ENCODE data around the gene SLC25A10. TPM values are rescaled to one million over a fixed set of nuclear protein-coding genes. Genes with fewer than 3 reads are reported as not detected.

Gene SLC25A10
- total RNA-seq, 4 donors from 2014 or later = 23.3 to 49.3 (median 37.1) TPM

DNA sequence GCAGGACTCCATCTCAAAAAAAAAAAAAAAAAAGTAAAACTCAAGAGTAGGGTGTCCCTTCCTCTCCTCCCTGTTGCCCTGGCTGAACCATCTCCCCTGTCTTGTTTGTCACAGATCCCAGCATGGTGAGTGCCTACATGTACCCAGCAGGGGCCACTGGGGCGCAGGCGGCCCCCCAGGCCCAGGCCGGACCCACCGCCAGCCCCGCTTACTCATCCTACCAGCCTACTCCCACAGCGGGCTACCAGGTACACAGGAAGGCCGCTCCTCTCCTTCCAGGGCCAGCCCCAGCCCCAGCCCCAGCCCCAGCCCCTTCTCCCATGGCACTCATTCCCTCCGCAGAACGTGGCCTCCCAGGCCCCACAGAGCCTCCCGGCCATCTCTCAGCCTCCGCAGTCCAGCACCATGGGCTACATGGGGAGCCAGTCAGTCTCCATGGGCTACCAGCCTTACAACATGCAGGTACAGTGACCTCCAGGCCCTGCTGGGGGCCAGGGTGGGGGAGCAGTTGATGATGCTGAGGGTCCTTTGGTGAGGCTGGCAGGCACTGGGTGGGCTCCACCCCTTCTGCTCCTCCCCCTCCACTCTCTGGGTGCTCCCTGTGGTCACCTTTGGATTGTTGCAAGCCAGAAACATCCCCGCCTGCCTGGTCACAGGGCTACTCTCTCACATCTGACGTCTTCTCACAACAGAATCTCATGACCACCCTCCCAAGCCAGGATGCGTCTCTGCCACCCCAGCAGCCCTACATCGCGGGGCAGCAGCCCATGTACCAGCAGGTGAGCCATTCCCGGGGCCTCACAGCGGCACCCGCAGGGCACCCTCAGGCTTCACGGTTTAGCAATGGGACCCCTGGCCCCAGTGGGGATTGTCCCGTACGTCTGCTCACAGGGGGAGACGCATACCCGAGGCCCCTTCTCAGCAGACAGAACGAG is 11.5 kb upstream of the SLC25A10 start:
- intact Hi-C loops (cut with DNase I) = no loop called here
- TF ChIP-seq CTCF (IDR thresholded peaks at IDR 0.05) = no peak
- no peak for TF ChIP-seq POLR2A (IDR thresholded peaks at IDR 0.05)
- no peaks in the 10 kb centered on the region for H3K9me3 ChIP-seq
- H3K27me3 ChIP-seq = no peaks in the 10 kb centered on the region
- WGBS, 2 donors = 83 to 88% methylated on average over 12 of the region's 25 CpGs
- peak overlapping the region in 1 of 4 donors; percentile 63 for H3K4me3 ChIP-seq
- H3K27ac ChIP-seq = no peak overlapping the region
- H3K4me1 ChIP-seq = peaks cover 25 to 42% (median 30%) of the 10 kb centered on the region in 3 donors
- DNase-seq = no peak
- peaks cover 35 to 75% (median 50%) of the 10 kb centered on the region in 3 donors for H3K36me3 ChIP-seq

DNA sequence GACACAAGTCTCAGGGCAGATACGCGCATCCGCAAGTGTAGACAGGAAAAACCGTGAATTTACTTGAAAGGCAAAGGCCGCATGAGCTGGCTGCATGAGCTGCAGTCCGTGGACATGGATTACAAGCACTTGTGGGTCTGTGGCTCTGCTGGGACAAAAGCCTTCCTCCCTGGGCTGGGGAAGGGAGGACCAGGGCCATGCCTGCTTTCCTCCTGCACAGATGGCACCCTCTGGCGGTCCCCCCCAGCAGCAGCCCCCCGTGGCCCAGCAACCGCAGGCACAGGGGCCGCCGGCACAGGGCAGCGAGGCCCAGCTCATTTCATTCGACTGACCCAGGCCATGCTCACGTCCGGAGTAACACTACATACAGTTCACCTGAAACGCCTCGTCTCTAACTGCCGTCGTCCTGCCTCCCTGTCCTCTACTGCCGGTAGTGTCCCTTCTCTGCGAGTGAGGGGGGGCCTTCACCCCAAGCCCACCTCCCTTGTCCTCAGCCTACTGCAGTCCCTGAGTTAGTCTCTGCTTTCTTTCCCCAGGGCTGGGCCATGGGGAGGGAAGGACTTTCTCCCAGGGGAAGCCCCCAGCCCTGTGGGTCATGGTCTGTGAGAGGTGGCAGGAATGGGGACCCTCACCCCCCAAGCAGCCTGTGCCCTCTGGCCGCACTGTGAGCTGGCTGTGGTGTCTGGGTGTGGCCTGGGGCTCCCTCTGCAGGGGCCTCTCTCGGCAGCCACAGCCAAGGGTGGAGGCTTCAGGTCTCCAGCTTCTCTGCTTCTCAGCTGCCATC is 10.6 kb upstream of the SLC25A10 start:
- no peak for DNase-seq
- Histone ChIP-seq H3K27me3 (no peaks in the 10 kb centered on the region), H3K27ac (peak overlapping the region in 3 of 4 donors; percentile 95 to 97 (median 96)), H3K4me3 (peak overlapping the region in 2 of 4 donors; percentile 63 to 95), H3K9me3 (no peaks in the 10 kb centered on the region), H3K36me3 (peaks cover 28 to 75% (median 51%) of the 10 kb centered on the region in 3 donors), H3K4me1 (peaks cover 25 to 42% (median 30%) of the 10 kb centered on the region in 3 donors)
- intact Hi-C loops (cut with DNase I) = no loop called here
- 54 to 67% methylated on average over 8 to 18 of the region's 23 CpGs for WGBS, 2 donors
- no peak for TF ChIP-seq CTCF (IDR thresholded peaks at IDR 0.05)
- TF ChIP-seq POLR2A (IDR thresholded peaks at IDR 0.05) = no peak

DNA sequence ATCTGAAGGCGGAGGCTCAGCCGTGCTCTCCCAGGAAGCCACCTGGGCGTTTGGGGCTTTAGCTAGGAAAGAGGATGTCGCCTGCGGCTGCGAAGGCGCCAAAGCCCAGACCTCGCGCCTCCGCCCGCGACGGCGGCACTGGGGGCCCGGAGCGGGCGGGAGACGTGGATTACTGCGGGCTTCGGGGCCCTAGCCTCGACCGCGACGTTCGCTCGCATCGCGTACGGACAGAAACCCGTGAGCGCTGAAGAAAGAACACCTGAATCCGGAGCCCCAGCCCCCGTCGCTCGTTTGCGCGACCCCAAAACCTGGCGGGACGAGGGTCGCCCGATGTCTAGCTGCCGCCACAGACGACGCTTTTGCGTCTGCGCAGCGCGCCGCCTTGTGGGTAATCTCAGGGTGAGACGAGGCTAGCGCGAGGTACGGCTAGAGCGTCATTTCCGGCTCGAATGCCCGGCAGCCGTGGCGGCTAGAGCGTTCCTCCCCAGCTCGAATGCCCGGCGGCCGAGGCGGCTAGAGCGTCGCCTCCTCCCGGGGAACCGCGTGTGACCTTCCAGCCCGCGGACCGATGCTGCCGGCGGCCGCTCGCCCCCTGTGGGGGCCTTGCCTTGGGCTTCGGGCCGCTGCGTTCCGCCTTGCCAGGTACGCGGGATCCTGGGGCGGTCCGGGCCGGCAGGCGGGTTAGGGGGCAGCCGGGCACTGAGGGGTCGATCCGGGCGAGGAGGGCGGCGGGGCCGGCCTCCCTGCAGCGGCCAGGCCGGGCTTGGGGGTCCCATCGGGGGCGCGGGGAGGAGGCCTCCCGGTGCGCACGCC is 8.9 kb upstream of the SLC25A10 start, which contains the start of gene MRPL12:
TSS of gene MRPL12 (plus strand) at position 434 of the 813 bp plus-strand sequence. CDS start at position 569, 135 bp downstream.
- DNase-seq = peak; percentile 48
- TF ChIP-seq CTCF (IDR thresholded peaks at IDR 0.05) = peak in 4 of 6 experiments; percentile 25 to 58 (median 38)
- TF ChIP-seq POLR2A (IDR thresholded peaks at IDR 0.05) = peak in 2 of 4 donors; percentile 74 to 90
- peaks cover 25 to 42% (median 30%) of the 10 kb centered on the region in 3 donors for H3K4me1 ChIP-seq
- no CpG with 5 or more reads among the region's 102 CpGs for WGBS, 2 donors
- intact Hi-C loops (cut with DNase I) = no loop called here
- H3K36me3 ChIP-seq = peaks cover 31 to 75% (median 45%) of the 10 kb centered on the region in 3 donors
- no peaks in the 10 kb centered on the region for H3K27me3 ChIP-seq
- no peaks in the 10 kb centered on the region for H3K9me3 ChIP-seq
- H3K27ac ChIP-seq = peak within 1 kb of the TSS; percentile 93 to 97 (median 96)
- H3K4me3 ChIP-seq = peak within 1 kb of the TSS; percentile 63 to 97 (median 95)

DNA sequence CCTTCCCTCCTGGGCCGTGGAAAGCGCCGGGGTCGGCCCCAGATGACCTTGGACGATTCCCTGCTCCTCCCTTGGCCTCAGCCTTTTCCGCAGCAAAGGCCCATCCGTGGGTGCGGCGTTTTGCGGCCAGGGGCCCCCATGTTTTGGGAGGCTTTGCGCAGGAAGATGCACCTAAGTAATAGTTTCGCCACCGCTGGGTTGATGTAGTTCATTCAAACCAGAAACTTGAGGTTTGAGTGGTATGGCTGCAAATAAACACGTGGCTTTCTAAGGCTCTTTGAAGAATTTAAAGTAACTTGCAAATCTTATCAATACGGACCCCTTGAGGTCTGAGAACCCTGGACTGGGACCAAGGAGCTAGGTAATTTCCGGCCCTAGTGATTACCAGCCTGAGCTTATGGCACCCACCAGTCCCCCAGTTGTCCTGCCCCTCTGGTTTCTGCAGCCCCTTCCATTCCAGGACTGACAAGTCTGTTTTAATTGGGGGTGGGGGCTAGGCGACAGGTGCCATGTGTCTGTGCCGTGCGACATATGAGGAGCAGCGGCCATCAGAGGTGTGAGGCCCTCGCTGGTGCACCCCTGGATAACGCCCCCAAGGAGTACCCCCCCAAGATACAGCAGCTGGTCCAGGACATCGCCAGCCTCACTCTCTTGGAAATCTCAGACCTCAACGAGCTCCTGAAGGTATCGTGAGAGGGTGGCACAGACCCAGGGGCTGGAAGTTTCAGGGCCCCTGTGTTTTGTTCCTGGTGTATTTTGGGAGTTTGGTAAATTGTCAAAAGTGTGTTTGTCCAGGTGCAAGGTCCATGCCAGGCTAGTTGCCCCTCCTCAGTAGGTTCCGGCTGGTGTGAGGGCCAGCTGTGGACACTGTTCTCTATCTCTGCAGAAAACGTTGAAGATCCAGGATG is 8.1 kb upstream of the SLC25A10 start:
- H3K27ac ChIP-seq = peak overlapping the region; percentile 93 to 97 (median 96)
- intact Hi-C loops (cut with DNase I) = no loop called here
- H3K9me3 ChIP-seq = no peaks in the 10 kb centered on the region
- no peak for TF ChIP-seq POLR2A (IDR thresholded peaks at IDR 0.05)
- TF ChIP-seq CTCF (IDR thresholded peaks at IDR 0.05) = no peak
- peaks cover 31 to 68% (median 38%) of the 10 kb centered on the region in 3 donors for H3K36me3 ChIP-seq
- no peak for DNase-seq
- no peaks in the 10 kb centered on the region for H3K27me3 ChIP-seq
- peaks cover 25 to 42% (median 30%) of the 10 kb centered on the region in 3 donors for H3K4me1 ChIP-seq
- WGBS, 2 donors = 17 to 44% methylated on average over 6 to 13 of the region's 27 CpGs
- peak overlapping the region; percentile 63 to 97 (median 95) for H3K4me3 ChIP-seq
